ENCODE results near the gene DNMT3A. TPM values are rescaled to one million over a fixed set of nuclear protein-coding genes. Genes with fewer than 3 reads are reported as not detected.

Gene DNMT3A
- total and polyA plus RNA-seq, 3 experiments from 2014 or later, result 19.4 to 80.7 (median 77.9) TPM

DNA sequence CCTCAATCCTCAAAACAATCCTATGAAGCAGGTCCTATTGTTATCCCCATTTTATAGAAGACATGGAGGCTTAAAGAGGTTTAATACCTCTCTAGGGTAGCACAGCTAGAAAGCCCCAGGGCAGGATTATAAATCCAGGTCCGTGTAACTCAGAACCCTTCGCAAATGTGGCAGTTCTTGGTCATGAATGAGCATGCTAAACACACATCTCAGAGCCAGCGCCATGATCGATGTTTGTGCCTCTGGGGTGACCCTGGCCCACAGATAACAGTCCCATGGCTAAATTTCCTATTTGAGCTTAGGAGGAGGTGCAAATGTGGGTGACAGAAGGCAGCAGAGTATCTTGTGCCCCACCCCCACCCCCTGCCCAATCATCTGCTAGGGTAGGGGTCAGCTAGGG, 17.5 kb downstream of the DNMT3A start:
- Histone ChIP-seq H3K27ac (ENCODE audit: low read depth, low read length) (no peak overlapping the region), H3K9me3 (ENCODE audit: low read length) (peaks cover 6% of the 10 kb centered on the region), H3K4me3 (ENCODE audit: low read length) (no peak overlapping the region), H3K4me1 (ENCODE audit: insufficient read depth, low read length) (peaks cover 23% of the 10 kb centered on the region), H3K36me3 (ENCODE audit: insufficient read depth, low read length) (no peaks in the 10 kb centered on the region), H3K27me3 (ENCODE audit: insufficient read depth, low read length, poor library complexity, severe bottlenecking) (no peaks in the 10 kb centered on the region)
- H3K27me3 Mint-ChIP-seq, result no peaks in the 10 kb centered on the region
- DNase-seq, result no peak
- peaks cover 3 to 16% (median 14%) of the 10 kb centered on the region in 5 donors for H3K9me3 Mint-ChIP-seq
- POLR2A ChIA-PET, result interaction anchor here (1.3 to 1.4 kb wide), 2 partner anchors 10 to 50 kb away, joined by 4 to 8 read pairs; no protein-coding TSS in a partner anchor
- CTCF ChIA-PET, result interaction anchor here (0.8 to 2.6 kb wide), 3 partner anchors 15 to 47 kb away, joined by 3 to 12 read pairs (median 10); no protein-coding TSS in a partner anchor
- peak overlapping the region in 7 of 8 donors; percentile 81 to 96 (median 94) for H3K27ac Mint-ChIP-seq
- peaks cover 39 to 54% (median 46%) of the 10 kb centered on the region in 3 donors for H3K4me1 Mint-ChIP-seq
- H3K36me3 Mint-ChIP-seq, result peaks cover 12 to 20% (median 17%) of the 10 kb centered on the region in 3 donors
- H3K4me3 Mint-ChIP-seq, result peak overlapping the region in 5 of 7 donors; percentile 37 to 90 (median 88)

DNA sequence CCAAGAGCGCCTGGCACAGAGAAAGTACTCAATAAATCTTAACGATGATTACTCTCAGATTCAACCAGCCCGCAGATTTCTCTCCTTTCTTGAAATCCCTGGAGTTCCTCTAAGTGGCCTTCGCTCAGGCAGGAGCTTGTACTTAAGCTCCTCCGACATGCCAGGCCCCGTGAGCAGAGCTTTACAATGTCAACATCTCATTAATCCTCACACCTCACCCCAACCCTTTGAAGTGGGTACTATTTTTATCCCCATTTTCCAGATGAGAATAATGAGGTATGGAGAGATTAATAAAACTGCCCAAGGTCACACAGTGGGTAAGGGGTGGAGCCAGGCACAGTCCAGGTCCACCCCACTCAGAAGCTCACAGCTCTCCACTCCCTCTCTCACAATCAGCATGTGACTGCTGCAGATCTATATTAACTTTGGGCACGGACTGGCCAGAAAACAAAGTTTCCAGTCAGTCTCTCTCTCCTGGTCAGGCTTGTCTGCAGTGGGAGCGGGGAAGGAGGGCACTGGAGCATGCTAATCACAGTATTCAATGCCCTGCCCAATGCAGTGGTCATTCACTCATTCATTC, 18.0 kb downstream of the DNMT3A start:
- no peaks in the 10 kb centered on the region for H3K27me3 ChIP-seq (ENCODE audit: insufficient read depth, low read length, poor library complexity, severe bottlenecking)
- ChIA-PET POLR2A (interaction anchor here (1.2 to 2.4 kb wide), 6 partner anchors 9 to 49 kb away, joined by 3 to 10 read pairs (median 4); no protein-coding TSS in a partner anchor), CTCF (interaction anchor here (0.8 to 2.6 kb wide), 9 partner anchors 9 to 52 kb away, joined by 3 to 12 read pairs (median 3); no protein-coding TSS in a partner anchor)
- H3K27ac Mint-ChIP-seq, result peak overlapping the region; percentile 81 to 97 (median 94)
- H3K9me3 ChIP-seq (ENCODE audit: low read length), result peaks cover 6% of the 10 kb centered on the region
- H3K4me1 ChIP-seq (ENCODE audit: insufficient read depth, low read length), result peaks cover 23% of the 10 kb centered on the region
- H3K4me3 ChIP-seq (ENCODE audit: low read length), result peak overlapping the region; percentile 55
- peaks cover 3 to 16% (median 14%) of the 10 kb centered on the region in 5 donors for H3K9me3 Mint-ChIP-seq
- H3K27me3 Mint-ChIP-seq, result no peaks in the 10 kb centered on the region
- H3K4me3 Mint-ChIP-seq, result peak overlapping the region; percentile 74 to 97 (median 89)
- H3K27ac ChIP-seq (ENCODE audit: low read depth, low read length), result peak overlapping the region; percentile 28
- no peaks in the 10 kb centered on the region for H3K36me3 ChIP-seq (ENCODE audit: insufficient read depth, low read length)
- H3K36me3 Mint-ChIP-seq, result peaks cover 12 to 20% (median 17%) of the 10 kb centered on the region in 3 donors
- no peak for DNase-seq
- H3K4me1 Mint-ChIP-seq, result peaks cover 40 to 55% (median 46%) of the 10 kb centered on the region in 3 donors

DNA sequence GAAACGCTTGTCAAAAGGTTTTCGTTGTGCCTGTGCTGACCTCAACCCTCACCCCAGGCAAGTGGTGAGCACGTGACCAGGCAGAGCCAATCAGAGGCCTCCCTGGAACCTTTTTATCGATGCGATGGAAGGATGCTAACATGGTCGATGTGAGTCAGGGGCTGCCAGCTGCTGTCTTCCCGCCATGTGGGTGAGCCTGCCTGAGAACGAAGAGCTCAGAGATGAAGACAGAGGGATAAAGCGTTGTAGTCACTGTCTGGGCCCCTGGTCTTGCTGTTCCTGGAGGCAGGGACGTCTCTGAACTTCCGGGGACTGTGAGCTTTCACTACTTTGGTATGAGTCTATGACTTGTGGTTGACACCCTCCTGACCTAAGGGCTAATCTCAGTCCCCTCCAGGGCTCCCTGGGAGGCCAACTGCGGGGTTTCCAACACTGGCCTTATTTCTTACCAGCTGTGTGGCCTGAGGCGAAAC, 18.6 kb downstream of the DNMT3A start:
- Mint-ChIP-seq H3K4me3 (peak overlapping the region; percentile 74 to 97 (median 89)), H3K27me3 (no peaks in the 10 kb centered on the region), H3K36me3 (peaks cover 12 to 20% (median 17%) of the 10 kb centered on the region in 3 donors), H3K4me1 (peaks cover 41 to 55% (median 46%) of the 10 kb centered on the region in 3 donors), H3K9me3 (peaks cover 3 to 16% (median 14%) of the 10 kb centered on the region in 5 donors), H3K27ac (peak overlapping the region; percentile 81 to 97 (median 94))
- Histone ChIP-seq H3K27me3 (ENCODE audit: insufficient read depth, low read length, poor library complexity, severe bottlenecking) (no peaks in the 10 kb centered on the region), H3K36me3 (ENCODE audit: insufficient read depth, low read length) (no peaks in the 10 kb centered on the region), H3K4me3 (ENCODE audit: low read length) (peak overlapping the region; percentile 55), H3K4me1 (ENCODE audit: insufficient read depth, low read length) (peaks cover 23% of the 10 kb centered on the region), H3K9me3 (ENCODE audit: low read length) (peaks cover 6% of the 10 kb centered on the region), H3K27ac (ENCODE audit: low read depth, low read length) (peak overlapping the region; percentile 28)
- ChIA-PET CTCF (interaction anchor here (0.7 to 2.6 kb wide), 10 partner anchors 9 to 53 kb away, joined by 3 to 12 read pairs (median 3); no protein-coding TSS in a partner anchor), POLR2A (interaction anchor here (1.2 to 2.4 kb wide), 7 partner anchors 9 to 50 kb away, joined by 3 to 10 read pairs (median 4); no protein-coding TSS in a partner anchor)
- DNase-seq, result peak in 4 of 5 donors; percentile 50 to 86 (median 60)

DNA sequence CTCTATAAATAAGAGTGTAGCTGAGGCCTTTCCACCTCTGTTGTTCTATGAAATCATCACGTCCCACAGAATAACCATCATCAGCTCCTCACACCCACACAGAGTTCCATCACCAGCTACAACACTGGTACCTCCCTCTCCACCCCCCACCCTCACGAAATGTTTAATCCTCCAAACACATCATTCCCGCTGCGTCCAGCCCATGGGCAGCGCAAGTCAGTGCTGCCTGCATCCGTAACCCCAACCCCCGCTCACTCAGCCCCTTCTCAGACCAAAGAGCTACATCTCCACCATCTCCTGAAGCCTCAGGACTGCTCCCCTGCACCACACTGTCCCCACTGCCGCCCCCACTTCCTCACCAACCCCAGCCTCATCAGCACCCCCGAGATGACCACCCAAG, 19.4 kb downstream of the DNMT3A start:
- no peaks in the 10 kb centered on the region for H3K27me3 Mint-ChIP-seq
- Histone ChIP-seq H3K27ac (ENCODE audit: low read depth, low read length) (no peak overlapping the region), H3K36me3 (ENCODE audit: insufficient read depth, low read length) (no peaks in the 10 kb centered on the region), H3K4me3 (ENCODE audit: low read length) (no peak overlapping the region), H3K27me3 (ENCODE audit: insufficient read depth, low read length, poor library complexity, severe bottlenecking) (no peaks in the 10 kb centered on the region), H3K9me3 (ENCODE audit: low read length) (peaks cover 6% of the 10 kb centered on the region), H3K4me1 (ENCODE audit: insufficient read depth, low read length) (peaks cover 23% of the 10 kb centered on the region)
- H3K9me3 Mint-ChIP-seq, result peaks cover 3 to 12% (median 8%) of the 10 kb centered on the region in 5 donors
- peaks cover 43 to 55% (median 51%) of the 10 kb centered on the region in 3 donors for H3K4me1 Mint-ChIP-seq
- ChIA-PET CTCF (interaction anchor here (0.7 to 2.6 kb wide), 4 partner anchors 12 to 77 kb away, joined by 3 to 12 read pairs (median 6); no protein-coding TSS in a partner anchor), POLR2A (interaction anchor here (0.9 to 2.4 kb wide), 5 partner anchors 9 to 49 kb away, joined by 3 to 10 read pairs (median 4); no protein-coding TSS in a partner anchor)
- H3K27ac Mint-ChIP-seq, result peak overlapping the region; percentile 81 to 96 (median 94)
- H3K4me3 Mint-ChIP-seq, result peak overlapping the region; percentile 53 to 91 (median 88)
- no peak for DNase-seq
- H3K36me3 Mint-ChIP-seq, result peaks cover 9 to 13% (median 12%) of the 10 kb centered on the region in 3 donors

DNA sequence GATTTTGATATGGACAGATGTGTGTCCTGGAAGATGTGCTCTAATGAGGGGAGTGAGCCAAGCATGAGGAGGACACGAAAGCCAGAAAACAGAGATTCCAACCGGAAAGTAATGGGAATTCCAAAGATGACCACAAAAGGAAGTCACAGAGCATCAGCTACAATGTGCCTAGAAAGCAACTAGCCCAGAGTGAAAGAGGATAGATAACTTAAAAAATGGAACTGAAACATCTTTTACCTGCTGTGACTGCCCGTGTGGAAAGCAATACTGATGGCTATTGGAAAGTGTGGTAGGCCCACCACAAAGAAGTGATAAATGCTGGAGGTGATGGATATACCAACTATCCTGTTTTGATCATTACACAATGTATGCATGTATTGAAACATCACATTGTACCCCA, 21.6 kb downstream of the DNMT3A start:
- Histone ChIP-seq H3K36me3 (ENCODE audit: insufficient read depth, low read length) (no peaks in the 10 kb centered on the region), H3K9me3 (ENCODE audit: low read length) (no peaks in the 10 kb centered on the region), H3K4me1 (ENCODE audit: insufficient read depth, low read length) (peaks cover 44% of the 10 kb centered on the region), H3K27ac (ENCODE audit: low read depth, low read length) (no peak overlapping the region), H3K4me3 (ENCODE audit: low read length) (no peak overlapping the region), H3K27me3 (ENCODE audit: insufficient read depth, low read length, poor library complexity, severe bottlenecking) (no peaks in the 10 kb centered on the region)
- Mint-ChIP-seq H3K27me3 (no peaks in the 10 kb centered on the region), H3K4me1 (peaks cover 58 to 68% (median 66%) of the 10 kb centered on the region in 3 donors), H3K36me3 (peaks cover 0 to 3% (median 2%) of the 10 kb centered on the region in 3 donors), H3K4me3 (peak overlapping the region in 1 of 7 donors; percentile 11), H3K27ac (peak overlapping the region in 2 of 8 donors; percentile 2 to 84), H3K9me3 (no peaks in the 10 kb centered on the region)
- DNase-seq, result no peak
- ChIA-PET CTCF (no interaction called here), POLR2A (no interaction called here)

DNA sequence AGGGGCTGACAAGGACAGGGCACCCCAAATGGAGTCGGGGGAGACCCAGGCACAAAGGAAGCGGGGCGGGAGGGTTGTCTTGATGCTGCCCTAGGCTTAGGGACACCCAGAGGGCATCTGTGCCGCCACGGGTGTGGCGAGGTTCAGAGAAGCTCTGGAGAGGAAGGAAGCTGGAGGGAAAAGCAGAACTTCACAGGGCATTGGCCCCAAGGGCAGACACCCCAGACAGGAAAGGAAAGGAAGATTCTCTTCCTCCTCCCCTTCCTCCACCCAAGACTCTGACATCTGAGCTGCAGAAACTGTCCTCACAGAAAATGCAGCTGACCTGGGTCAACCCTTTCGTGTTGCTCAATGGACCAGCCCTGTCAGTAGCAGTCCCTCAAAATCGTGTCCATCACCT, 25.6 kb downstream of the DNMT3A start:
- Mint-ChIP-seq H3K4me1 (peaks cover 44 to 68% (median 58%) of the 10 kb centered on the region in 3 donors), H3K27ac (peak overlapping the region in 7 of 8 donors; percentile 47 to 89 (median 69)), H3K9me3 (no peaks in the 10 kb centered on the region), H3K36me3 (peaks cover 0 to 13% (median 2%) of the 10 kb centered on the region in 3 donors), H3K4me3 (peak overlapping the region in 2 of 7 donors; percentile 46 to 66), H3K27me3 (no peaks in the 10 kb centered on the region)
- Histone ChIP-seq H3K9me3 (ENCODE audit: low read length) (no peaks in the 10 kb centered on the region), H3K4me1 (ENCODE audit: insufficient read depth, low read length) (peaks cover 57% of the 10 kb centered on the region), H3K4me3 (ENCODE audit: low read length) (no peak overlapping the region), H3K27me3 (ENCODE audit: insufficient read depth, low read length, poor library complexity, severe bottlenecking) (no peaks in the 10 kb centered on the region), H3K27ac (ENCODE audit: low read depth, low read length) (no peak overlapping the region), H3K36me3 (ENCODE audit: insufficient read depth, low read length) (no peaks in the 10 kb centered on the region)
- DNase-seq, result no peak
- ChIA-PET POLR2A (interaction anchor here (0.6 kb wide), 1 partner anchor 65 kb away, joined by 3 read pairs; no protein-coding TSS in a partner anchor), CTCF (interaction anchor here (1.1 to 2.7 kb wide), 5 partner anchors 27 to 46 kb away, joined by 3 to 16 read pairs (median 8); partner anchors contain the start of gene DNMT3A)

DNA sequence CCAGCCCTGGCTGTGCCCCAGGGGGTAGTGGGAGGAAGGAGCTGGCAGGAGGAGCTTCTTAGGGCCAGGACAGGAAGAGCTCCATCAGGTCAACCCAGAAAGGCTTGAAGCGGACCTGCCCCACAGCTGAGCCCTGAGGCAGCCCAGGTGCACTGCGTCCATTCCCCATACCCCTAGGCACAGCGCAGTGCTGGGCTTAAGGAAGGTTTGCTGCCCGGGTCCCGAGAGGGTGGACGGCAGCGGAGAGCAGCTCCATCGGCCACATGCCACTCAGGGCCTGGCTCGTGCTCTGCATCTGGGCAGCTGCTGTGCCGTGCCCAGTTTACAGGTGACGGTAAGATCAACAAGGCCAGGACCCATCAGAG, 26.4 kb downstream of the DNMT3A start:
- ChIA-PET POLR2A (interaction anchor here (1.3 to 1.9 kb wide), 3 partner anchors 13 to 47 kb away, joined by 3 to 9 read pairs (median 5); no protein-coding TSS in a partner anchor), CTCF (interaction anchor here (0.6 to 3.4 kb wide), 11 partner anchors 19 to 118 kb away, joined by 3 to 16 read pairs (median 4); partner anchors contain the start of gene DNMT3A)
- H3K27me3 ChIP-seq (ENCODE audit: insufficient read depth, low read length, poor library complexity, severe bottlenecking), result no peaks in the 10 kb centered on the region
- H3K27me3 Mint-ChIP-seq, result no peaks in the 10 kb centered on the region
- H3K27ac Mint-ChIP-seq, result peak overlapping the region; percentile 17 to 89 (median 64)
- H3K9me3 ChIP-seq (ENCODE audit: low read length), result no peaks in the 10 kb centered on the region
- H3K36me3 ChIP-seq (ENCODE audit: insufficient read depth, low read length), result no peaks in the 10 kb centered on the region
- H3K4me3 ChIP-seq (ENCODE audit: low read length), result no peak overlapping the region
- no peak for DNase-seq
- peaks cover 0 to 16% (median 2%) of the 10 kb centered on the region in 3 donors for H3K36me3 Mint-ChIP-seq
- peaks cover 62% of the 10 kb centered on the region for H3K4me1 ChIP-seq (ENCODE audit: insufficient read depth, low read length)
- no peaks in the 10 kb centered on the region for H3K9me3 Mint-ChIP-seq
- H3K27ac ChIP-seq (ENCODE audit: low read depth, low read length), result peak overlapping the region; percentile 44
- peaks cover 48 to 74% (median 54%) of the 10 kb centered on the region in 3 donors for H3K4me1 Mint-ChIP-seq
- peak overlapping the region in 2 of 7 donors; percentile 17 to 19 for H3K4me3 Mint-ChIP-seq

Measured in CD8-positive, alpha-beta memory T cell (primary cell).